Kidney epithelial cell (primary cell): ENCODE measurements around the gene LDHB. TPM values are rescaled to one million over a fixed set of nuclear protein-coding genes. Genes with fewer than 3 reads are reported as not detected.

ENCODE experiments used
- DNase-seq: peaks from one replicate; pipeline ENCODE4 v3.0.0-alpha.2; 2010; ENCODE audit warnings: low read depth
- H3K27me3 ChIP-seq: 2 replicates; pipeline ENCODE4 v1.6.0; 2011; ENCODE audit warnings: low read length; ENCODE audit not compliant: control insufficient read depth, insufficient read depth
- H3K36me3 ChIP-seq: 2 replicates; pipeline ENCODE4 v1.5.1; 2011; ENCODE audit warnings: low read length; ENCODE audit not compliant: control insufficient read depth, insufficient read depth
- H3K4me3 ChIP-seq: 2 replicates; pipeline ENCODE4 v1.5.1; 2011; ENCODE audit warnings: low read depth, mild to moderate bottlenecking, control low read depth, low read length
- total RNA-seq: library from RNA; depleted of rRNA; stranded (reverse); fragments of >200 nt; gene quantifications from 2 replicates; pipeline ENCODE4 v1.2.3, GENCODE V29; 2015
- TF ChIP-seq, protein P1 (sequence below): IDR thresholded peaks from 2 replicates; pipeline ENCODE4 v1.5.1; 2011; ENCODE audit warnings: mild to moderate bottlenecking, moderate library complexity, low read length, control low read depth, inconsistent platforms; ENCODE audit not compliant: insufficient read depth, poor library complexity, severe bottlenecking

LDHB gene
- total RNA-seq, 1 donor from 2014 or later, result 625 TPM

DNA sequence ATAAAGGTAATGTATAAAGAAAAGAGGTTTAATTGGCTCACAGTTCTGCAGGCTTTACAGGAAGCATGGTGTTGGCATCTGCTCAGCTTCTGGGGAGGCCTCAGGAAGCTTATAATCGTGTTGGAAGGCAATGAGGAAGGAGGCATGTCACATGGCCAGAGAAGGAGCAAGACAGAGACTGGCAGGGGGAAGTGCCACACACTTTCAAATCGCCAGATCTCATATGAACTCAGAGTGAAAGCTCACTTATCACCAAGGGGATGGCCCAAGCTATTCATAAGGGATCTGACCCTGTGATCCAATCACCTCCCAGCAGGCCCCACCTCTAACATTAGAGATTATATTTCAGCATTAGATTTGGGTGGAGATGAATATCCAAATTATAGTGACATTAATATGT, 26.3 kb downstream of the LDHB start:
- H3K27me3 ChIP-seq, result no peaks in the 10 kb centered on the region
- no peak for DNase-seq
- TF ChIP-seq, protein P1, sequence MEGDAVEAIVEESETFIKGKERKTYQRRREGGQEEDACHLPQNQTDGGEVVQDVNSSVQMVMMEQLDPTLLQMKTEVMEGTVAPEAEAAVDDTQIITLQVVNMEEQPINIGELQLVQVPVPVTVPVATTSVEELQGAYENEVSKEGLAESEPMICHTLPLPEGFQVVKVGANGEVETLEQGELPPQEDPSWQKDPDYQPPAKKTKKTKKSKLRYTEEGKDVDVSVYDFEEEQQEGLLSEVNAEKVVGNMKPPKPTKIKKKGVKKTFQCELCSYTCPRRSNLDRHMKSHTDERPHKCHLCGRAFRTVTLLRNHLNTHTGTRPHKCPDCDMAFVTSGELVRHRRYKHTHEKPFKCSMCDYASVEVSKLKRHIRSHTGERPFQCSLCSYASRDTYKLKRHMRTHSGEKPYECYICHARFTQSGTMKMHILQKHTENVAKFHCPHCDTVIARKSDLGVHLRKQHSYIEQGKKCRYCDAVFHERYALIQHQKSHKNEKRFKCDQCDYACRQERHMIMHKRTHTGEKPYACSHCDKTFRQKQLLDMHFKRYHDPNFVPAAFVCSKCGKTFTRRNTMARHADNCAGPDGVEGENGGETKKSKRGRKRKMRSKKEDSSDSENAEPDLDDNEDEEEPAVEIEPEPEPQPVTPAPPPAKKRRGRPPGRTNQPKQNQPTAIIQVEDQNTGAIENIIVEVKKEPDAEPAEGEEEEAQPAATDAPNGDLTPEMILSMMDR, result no peak

DNA sequence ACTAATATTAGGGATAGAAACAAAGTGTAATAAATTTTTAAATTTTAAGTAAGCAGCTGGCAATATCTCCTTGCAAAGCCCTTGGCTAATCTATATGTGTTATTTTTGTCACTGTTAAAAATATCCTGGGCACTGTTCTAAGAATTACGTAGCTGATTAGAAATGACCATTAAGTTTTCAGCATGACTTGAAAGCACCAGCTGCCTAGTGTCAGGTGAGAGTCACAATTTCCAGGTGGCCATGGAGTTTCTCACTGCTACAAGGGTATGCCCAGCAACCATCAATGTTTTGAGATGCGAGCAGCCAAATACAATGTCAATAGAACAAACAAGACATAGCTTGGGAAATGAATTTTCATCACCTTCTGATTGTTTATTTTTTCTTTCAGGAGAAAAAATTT, 29.7 kb downstream of the LDHB start:
- Histone ChIP-seq H3K36me3 (no peaks in the 10 kb centered on the region), H3K27me3 (no peaks in the 10 kb centered on the region), H3K4me3 (no peak overlapping the region)
- no peak for DNase-seq
- TF ChIP-seq, protein P1, result no peak

More for the DNA sequence above, 26.3 kb downstream of the LDHB start:
- Histone ChIP-seq H3K4me3 (no peak overlapping the region), H3K36me3 (peaks cover 1% of the 10 kb centered on the region)

DNA sequence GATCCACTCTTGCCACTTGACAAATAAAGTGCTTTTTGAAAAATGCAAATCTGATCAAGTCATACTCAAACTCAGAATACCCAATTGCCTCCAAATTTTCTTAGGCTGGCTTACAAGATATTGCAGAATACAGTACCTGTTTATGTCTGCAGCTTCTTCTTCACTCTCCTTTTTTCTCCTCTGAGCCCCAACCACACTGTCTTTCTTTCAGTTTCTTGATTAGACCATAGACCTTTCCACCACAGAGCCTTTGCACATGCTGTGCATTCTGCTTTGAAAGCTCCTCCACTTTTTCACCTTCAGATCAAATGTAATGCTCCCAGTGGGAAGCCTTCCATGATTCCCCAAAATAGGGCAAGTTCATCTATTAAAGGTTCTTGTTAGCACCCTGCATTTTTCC, 39.1 kb downstream of the LDHB start:
- H3K4me3 ChIP-seq, result no peak overlapping the region
- no peaks in the 10 kb centered on the region for H3K27me3 ChIP-seq
- no peaks in the 10 kb centered on the region for H3K36me3 ChIP-seq
- no peak for DNase-seq
- TF ChIP-seq, protein P1, result no peak

DNA sequence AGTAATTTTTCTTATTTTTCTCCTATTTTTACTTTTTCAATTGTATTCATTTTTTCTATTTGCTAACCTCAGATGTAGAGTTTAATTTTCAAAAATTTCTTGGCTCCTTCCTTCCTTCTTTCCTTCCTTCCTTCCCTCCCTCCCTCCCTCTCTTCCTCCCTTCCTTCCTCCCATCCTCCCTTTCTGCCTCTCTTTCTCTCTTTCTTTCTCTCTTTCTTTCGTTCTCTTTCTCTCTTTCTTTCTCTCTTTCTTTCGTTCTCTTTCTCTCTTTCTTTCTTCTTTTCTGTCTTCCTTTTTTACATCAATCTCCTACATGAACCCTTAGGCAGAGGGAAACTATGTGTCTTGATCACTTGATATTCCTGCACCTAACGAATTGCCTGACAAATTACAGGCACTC, 40.6 kb downstream of the LDHB start:
- no peaks in the 10 kb centered on the region for H3K27me3 ChIP-seq
- no peaks in the 10 kb centered on the region for H3K36me3 ChIP-seq
- DNase-seq, result no peak
- no peak overlapping the region for H3K4me3 ChIP-seq
- TF ChIP-seq, protein P1, result no peak

DNA sequence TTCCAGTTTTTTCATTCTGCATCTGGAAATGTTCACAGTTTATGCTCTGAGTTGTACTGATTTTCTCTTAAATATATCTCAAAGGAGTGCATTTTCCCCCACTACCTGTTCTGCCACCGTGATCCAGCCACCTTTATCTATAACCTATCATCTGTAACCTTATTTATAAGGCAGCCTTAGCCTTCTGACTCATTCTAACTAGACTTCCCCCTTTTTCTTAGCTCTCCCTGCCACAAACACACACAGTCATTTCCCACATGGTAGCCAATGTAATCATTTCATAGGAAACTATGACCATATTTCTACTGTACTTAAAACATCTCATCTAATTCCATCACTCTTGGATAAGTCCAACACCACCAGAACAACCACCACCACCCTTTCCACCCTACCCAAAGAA, 42.2 kb downstream of the LDHB start:
- Histone ChIP-seq H3K27me3 (no peaks in the 10 kb centered on the region), H3K36me3 (no peaks in the 10 kb centered on the region), H3K4me3 (no peak overlapping the region)
- DNase-seq, result no peak
- TF ChIP-seq, protein P1, result no peak

DNA sequence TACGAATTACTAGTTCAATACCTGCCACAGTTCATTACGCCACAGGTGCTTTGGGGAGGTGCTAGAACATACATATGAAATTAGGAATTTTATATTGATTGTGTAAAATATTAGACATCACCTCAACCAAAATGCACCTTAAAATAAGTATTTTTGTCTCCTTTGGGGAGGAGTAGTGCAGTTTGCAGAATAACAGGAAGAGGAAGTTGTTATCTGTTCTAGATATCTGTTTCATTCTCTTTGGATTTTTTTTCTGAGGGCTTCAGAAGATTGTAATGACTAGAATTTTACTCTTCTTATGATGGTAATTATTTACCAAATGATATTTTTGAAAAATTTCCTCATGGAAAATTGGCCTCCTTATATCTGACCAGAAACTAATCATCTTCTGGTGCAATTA, 43.1 kb downstream of the LDHB start:
- DNase-seq, result no peak
- H3K4me3 ChIP-seq, result no peak overlapping the region
- no peaks in the 10 kb centered on the region for H3K36me3 ChIP-seq
- H3K27me3 ChIP-seq, result no peaks in the 10 kb centered on the region
- TF ChIP-seq, protein P1, result no peak
